ENCODE data around the gene KLHDC3. TPM values are rescaled to one million over a fixed set of nuclear protein-coding genes. Genes with fewer than 3 reads are reported as not detected.

The KLHDC3 gene
- total and polyA plus RNA-seq, 9 of the 15 experiments (the other 6 are each of a cell fraction or from before 2014, with no cell fraction given): 4.5 to 171 (median 107) TPM

DNA sequence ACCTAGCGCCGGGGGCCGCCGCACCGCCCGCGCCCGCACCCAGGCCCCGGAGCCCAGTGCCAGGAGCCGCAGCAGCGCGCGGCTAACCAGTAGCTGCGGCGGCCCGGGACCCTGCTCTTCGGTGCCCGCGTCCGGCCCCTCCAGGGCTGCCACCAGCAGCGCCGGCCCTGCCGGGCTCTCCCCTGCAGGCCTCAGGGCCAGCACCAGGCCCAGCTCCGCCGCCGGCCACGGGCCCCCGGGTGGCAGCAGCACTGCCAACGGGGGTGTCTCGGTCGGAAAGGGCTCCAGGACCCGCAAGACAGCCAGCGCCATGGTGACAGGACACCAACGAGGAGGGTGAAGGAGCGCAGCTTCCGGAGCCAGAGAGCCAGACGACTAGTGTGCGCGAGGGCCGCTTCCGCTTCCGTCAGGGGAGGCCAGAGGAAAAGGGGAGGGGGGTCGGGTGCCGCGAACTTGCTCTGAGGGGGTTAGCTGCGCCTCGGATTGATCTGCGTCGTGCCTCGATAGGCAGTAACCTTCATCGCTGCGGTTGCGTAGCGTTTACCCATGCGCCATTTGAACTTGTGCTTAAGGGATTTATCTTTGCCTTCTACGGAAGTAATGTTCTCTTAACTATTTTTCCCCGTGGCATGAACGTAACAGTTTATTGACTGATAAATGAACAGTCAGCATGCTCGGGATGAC, 35.1 kb upstream of the KLHDC3 start, which contains the start of gene PEX6 (continued):
- TF ChIP-seq, protein P1, sequence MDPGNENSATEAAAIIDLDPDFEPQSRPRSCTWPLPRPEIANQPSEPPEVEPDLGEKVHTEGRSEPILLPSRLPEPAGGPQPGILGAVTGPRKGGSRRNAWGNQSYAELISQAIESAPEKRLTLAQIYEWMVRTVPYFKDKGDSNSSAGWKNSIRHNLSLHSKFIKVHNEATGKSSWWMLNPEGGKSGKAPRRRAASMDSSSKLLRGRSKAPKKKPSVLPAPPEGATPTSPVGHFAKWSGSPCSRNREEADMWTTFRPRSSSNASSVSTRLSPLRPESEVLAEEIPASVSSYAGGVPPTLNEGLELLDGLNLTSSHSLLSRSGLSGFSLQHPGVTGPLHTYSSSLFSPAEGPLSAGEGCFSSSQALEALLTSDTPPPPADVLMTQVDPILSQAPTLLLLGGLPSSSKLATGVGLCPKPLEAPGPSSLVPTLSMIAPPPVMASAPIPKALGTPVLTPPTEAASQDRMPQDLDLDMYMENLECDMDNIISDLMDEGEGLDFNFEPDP (CRISPR knock-in tag; IDR thresholded peaks at IDR 0.05): 0 out of 2 replicates have a peak, but pooled peaks have one; percentile 63
- TF ChIP-seq PCBP1 (IDR thresholded peaks at IDR 0.05; ENCODE audit: low read depth, low read length, poor library complexity, severe bottlenecking) (no peak), ZNF41 (CRISPR knock-in tag; conservative IDR thresholded peaks at IDR 0.05) (no peak), RBM22 (IDR thresholded peaks at IDR 0.05; ENCODE audit: low read depth, low read length, poor library complexity, severe bottlenecking) (no peak), FOXA1 (IDR thresholded peaks at IDR 0.05; ENCODE audit: borderline replicate concordance) (no peak), TAF9B (IDR thresholded peaks at IDR 0.05; ENCODE audit: partially characterized antibody) (no peak), ZNF584 (CRISPR knock-in tag; IDR thresholded peaks at IDR 0.05; ENCODE audit: low read depth) (peak; percentile 25; the same call in 1 of the 2 replicates), MEIS2 (IDR thresholded peaks at IDR 0.05; ENCODE audit: partially characterized antibody) (no peak), HDGF (IDR thresholded peaks at IDR 0.05) (peak; percentile 81; the same call in 1 of the 2 replicates), E2F3 (CRISPR knock-in tag; IDR thresholded peaks at IDR 0.05) (no peak), DMBX1 (CRISPR knock-in tag; IDR thresholded peaks at IDR 0.05; ENCODE audit: borderline replicate concordance) (peak; percentile 23; the same call in 1 of the 2 replicates), ZSCAN29 (IDR thresholded peaks at IDR 0.05) (0 out of 2 replicates have a peak, but pooled peaks have one; percentile 46), CCAR2 (IDR thresholded peaks at IDR 0.05; ENCODE audit: low read depth, low read length) (no peak), RFX7 (CRISPR knock-in tag; IDR thresholded peaks at IDR 0.05) (no peak), RUNX1 (IDR thresholded peaks at IDR 0.05; ENCODE audit: low read depth) (no peak), TEAD2 (tag; IDR thresholded peaks at IDR 0.05) (no peak), RNF2 (IDR thresholded peaks at IDR 0.05) (peak; percentile 61), CBX3 (IDR thresholded peaks at IDR 0.05; ENCODE audit: borderline replicate concordance in 1 of 2, low read length in 2 of 2) (peak in 1 of 2 experiments; percentile 53; a peak in 2 of 3 replicates), PRMT5 (CRISPR knock-in tag; IDR thresholded peaks at IDR 0.05) (no peak)
- TF ChIP-seq, protein P2, sequence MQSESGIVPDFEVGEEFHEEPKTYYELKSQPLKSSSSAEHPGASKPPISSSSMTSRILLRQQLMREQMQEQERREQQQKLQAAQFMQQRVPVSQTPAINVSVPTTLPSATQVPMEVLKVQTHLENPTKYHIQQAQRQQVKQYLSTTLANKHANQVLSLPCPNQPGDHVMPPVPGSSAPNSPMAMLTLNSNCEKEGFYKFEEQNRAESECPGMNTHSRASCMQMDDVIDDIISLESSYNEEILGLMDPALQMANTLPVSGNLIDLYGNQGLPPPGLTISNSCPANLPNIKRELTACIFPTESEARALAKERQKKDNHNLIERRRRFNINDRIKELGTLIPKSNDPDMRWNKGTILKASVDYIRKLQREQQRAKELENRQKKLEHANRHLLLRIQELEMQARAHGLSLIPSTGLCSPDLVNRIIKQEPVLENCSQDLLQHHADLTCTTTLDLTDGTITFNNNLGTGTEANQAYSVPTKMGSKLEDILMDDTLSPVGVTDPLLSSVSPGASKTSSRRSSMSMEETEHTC (IDR thresholded peaks at IDR 0.05): no peak
- TF ChIP-seq, protein P3, sequence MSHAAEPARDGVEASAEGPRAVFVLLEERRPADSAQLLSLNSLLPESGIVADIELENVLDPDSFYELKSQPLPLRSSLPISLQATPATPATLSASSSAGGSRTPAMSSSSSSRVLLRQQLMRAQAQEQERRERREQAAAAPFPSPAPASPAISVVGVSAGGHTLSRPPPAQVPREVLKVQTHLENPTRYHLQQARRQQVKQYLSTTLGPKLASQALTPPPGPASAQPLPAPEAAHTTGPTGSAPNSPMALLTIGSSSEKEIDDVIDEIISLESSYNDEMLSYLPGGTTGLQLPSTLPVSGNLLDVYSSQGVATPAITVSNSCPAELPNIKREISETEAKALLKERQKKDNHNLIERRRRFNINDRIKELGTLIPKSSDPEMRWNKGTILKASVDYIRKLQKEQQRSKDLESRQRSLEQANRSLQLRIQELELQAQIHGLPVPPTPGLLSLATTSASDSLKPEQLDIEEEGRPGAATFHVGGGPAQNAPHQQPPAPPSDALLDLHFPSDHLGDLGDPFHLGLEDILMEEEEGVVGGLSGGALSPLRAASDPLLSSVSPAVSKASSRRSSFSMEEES (CRISPR knock-in tag; IDR thresholded peaks at IDR 0.05): no peak
- TF ChIP-seq, protein P4, sequence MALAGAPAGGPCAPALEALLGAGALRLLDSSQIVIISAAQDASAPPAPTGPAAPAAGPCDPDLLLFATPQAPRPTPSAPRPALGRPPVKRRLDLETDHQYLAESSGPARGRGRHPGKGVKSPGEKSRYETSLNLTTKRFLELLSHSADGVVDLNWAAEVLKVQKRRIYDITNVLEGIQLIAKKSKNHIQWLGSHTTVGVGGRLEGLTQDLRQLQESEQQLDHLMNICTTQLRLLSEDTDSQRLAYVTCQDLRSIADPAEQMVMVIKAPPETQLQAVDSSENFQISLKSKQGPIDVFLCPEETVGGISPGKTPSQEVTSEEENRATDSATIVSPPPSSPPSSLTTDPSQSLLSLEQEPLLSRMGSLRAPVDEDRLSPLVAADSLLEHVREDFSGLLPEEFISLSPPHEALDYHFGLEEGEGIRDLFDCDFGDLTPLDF (CRISPR knock-in tag; IDR thresholded peaks at IDR 0.05): 0 out of 2 replicates have a peak, but pooled peaks have one; percentile 11
